ENCODE measurements around the gene MMP2.

Gene MMP2

GRCh38 chr16:55510185-55510805 lies 31.3 kb downstream of the MMP2 start:
- no peak for DNase-seq
- Mint-ChIP-seq H3K4me3 (no peak overlapping the region), H3K27me3 (peaks cover 41% of the 10 kb centered on the region), H3K9me3 (peaks cover 9 to 17% of the 10 kb centered on the region in 2 donors), H3K4me1 (peaks cover 15% of the 10 kb centered on the region), H3K27ac (no peak overlapping the region)
- no peak for ATAC-seq

- no peak for DNase-seq
- ATAC-seq = no peak
- Mint-ChIP-seq H3K4me3 (no peak overlapping the region), H3K27ac (no peak overlapping the region), H3K27me3 (peaks cover 29% of the 10 kb centered on the region), H3K4me1 (peaks cover 15% of the 10 kb centered on the region), H3K9me3 (peaks cover 9 to 17% of the 10 kb centered on the region in 2 donors)
These were observed 33.9 kb downstream of the MMP2 start for GRCh38 chr16:55512941-55513340.

DNA sequence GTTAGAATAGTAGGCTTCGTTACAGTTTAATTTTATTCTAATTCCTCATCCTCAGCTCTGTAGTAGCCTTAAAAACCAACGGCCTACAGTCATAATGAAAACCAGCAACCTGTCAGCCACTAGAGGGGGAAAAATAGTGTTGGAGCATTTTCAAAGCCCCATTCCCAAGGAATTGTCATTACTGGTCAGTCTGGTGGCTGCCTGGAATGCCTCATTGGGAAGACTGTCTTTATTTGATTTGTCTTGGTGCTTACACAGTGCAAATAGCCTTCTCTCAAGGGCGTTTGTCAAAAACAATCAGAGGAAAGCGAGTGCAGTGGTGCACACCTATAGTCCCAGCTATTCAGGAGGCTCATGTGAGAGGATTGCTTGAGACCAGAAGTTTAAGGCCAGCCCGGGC lies 34.6 kb downstream of the MMP2 start:
- Mint-ChIP-seq H3K4me1 (peaks cover 13% of the 10 kb centered on the region), H3K27me3 (peaks cover 23% of the 10 kb centered on the region), H3K4me3 (no peak overlapping the region), H3K27ac (no peak overlapping the region), H3K9me3 (peaks cover 9 to 17% of the 10 kb centered on the region in 2 donors)
- ATAC-seq (no peak), DNase-seq (no peak)

GRCh38 chr16:55515111-55515510 lies 36.1 kb downstream of the MMP2 start:
- no peak for DNase-seq
- peaks cover 9 to 17% of the 10 kb centered on the region in 2 donors for H3K9me3 Mint-ChIP-seq
- H3K4me1 Mint-ChIP-seq = no peaks in the 10 kb centered on the region
- H3K27me3 Mint-ChIP-seq = peaks cover 8% of the 10 kb centered on the region
- H3K27ac Mint-ChIP-seq = no peak overlapping the region
- no peak for ATAC-seq
- H3K4me3 Mint-ChIP-seq = no peak overlapping the region

DNA sequence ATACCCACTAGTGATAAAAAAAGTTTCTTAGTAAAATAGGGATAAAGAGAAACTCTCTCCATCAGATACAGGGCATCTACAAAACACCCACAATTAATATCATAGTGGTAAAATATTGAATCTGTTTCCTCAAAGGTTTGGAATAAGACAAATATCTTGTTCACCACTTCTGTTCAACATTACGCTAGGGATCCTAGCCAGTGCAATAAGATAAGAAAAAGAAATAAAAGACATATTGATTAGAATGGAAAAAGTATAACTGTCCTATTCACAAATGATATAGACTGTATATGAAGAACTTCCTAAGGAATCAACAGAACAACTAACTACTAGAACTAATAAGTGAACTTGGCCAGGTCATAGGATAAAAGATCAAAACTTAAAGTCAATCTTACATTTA lies 42.8 kb downstream of the MMP2 start:
- Mint-ChIP-seq H3K4me1 (no peaks in the 10 kb centered on the region), H3K27me3 (no peaks in the 10 kb centered on the region), H3K4me3 (no peak overlapping the region), H3K27ac (no peak overlapping the region), H3K9me3 (peaks cover 0 to 5% of the 10 kb centered on the region in 2 donors)
- ATAC-seq (no peak), DNase-seq (no peak)

DNA sequence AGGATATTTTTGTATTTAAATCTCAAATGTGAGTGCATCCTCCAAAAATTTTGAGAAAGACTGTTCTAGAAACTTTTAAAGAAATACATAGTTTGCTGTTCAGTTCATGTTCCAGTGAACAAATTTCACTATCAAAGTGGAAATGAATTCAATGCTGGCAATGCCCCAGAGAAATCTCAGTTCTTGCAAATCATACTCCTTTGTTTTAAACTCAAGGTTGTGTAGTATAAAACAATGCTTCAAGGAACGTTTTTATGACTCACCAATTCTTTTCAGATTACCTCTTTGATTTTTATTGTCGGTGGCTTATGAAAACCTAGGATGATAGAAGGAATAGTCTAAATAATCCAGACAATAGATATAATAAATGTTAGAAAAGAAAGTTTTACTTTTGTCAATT lies 47.4 kb downstream of the MMP2 start:
- H3K27ac Mint-ChIP-seq = no peak overlapping the region
- no peaks in the 10 kb centered on the region for H3K4me1 Mint-ChIP-seq
- H3K9me3 Mint-ChIP-seq = peaks cover 0 to 5% of the 10 kb centered on the region in 2 donors
- DNase-seq = no peak
- no peak for ATAC-seq
- no peaks in the 10 kb centered on the region for H3K27me3 Mint-ChIP-seq
- no peak overlapping the region for H3K4me3 Mint-ChIP-seq

DNA sequence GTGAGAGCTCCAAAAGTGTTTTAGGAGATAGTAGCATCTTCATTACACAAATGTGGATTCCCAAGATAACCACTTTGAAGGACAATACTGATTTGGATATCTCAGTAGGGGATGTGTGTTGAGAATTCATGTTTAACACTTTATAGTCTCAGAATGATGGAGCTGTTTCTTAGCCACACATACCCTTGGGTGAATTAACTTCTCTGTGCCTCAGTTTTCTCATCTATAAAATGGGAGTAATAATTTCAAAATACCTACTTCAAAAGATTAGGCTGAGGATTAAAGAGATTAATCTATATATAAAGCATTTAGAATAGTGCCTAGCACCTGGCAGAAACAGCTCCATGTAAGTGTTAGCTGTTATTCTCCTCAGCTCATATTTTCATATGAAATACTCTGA lies 48.9 kb downstream of the MMP2 start:
- no peaks in the 10 kb centered on the region for H3K27me3 Mint-ChIP-seq
- DNase-seq = no peak
- H3K27ac Mint-ChIP-seq = no peak overlapping the region
- H3K4me1 Mint-ChIP-seq = no peaks in the 10 kb centered on the region
- ATAC-seq = no peak
- no peak overlapping the region for H3K4me3 Mint-ChIP-seq
- no peaks in the 10 kb centered on the region for H3K9me3 Mint-ChIP-seq

- no peaks in the 10 kb centered on the region for H3K9me3 Mint-ChIP-seq
- ATAC-seq (no peak), DNase-seq (no peak)
- no peaks in the 10 kb centered on the region for H3K27me3 Mint-ChIP-seq
- no peaks in the 10 kb centered on the region for H3K4me1 Mint-ChIP-seq
- no peak overlapping the region for H3K4me3 Mint-ChIP-seq
- H3K27ac Mint-ChIP-seq = no peak overlapping the region
These were observed 50.0 kb downstream of the MMP2 start for GRCh38 chr16:55529018-55529417.

DNA sequence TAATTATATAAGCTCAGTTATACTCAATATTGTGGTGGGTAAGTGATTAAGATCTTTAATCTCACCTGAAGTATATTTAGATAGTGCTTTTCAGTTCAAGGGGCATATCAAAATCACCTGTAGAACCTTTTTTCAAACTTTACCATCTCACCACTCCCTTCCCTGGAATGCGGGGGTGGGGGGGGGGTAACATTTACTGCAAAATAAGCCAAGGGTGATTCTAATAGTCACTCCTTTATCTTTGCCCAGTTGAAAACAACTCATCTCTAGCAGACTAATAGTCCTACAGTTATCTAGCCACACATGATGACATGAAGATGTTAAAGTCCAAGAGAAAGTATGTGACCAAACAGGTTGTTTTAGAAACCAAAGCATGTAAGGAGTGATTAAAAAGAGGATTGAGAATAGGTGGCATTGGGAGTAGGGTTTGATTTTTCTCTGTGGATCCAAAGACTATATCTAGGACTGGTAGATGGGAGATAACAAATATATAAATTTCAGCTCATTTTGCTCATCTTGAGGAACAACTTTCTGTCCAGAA lies 51.4 kb downstream of the MMP2 start:
- no peak for DNase-seq
- no peak for ATAC-seq
- H3K4me3 Mint-ChIP-seq = no peak overlapping the region
- no peaks in the 10 kb centered on the region for H3K4me1 Mint-ChIP-seq
- H3K27me3 Mint-ChIP-seq = no peaks in the 10 kb centered on the region
- H3K27ac Mint-ChIP-seq = no peak overlapping the region
- H3K9me3 Mint-ChIP-seq = no peaks in the 10 kb centered on the region

GRCh38 chr16:55532227-55532626 lies 53.2 kb downstream of the MMP2 start:
- H3K27ac Mint-ChIP-seq = no peak overlapping the region

GRCh38 chr16:55534756-55535155 lies 55.8 kb downstream of the MMP2 start:
- DNase-seq (no peak), ATAC-seq (no peak)
- H3K27ac Mint-ChIP-seq = no peak overlapping the region

More at GRCh38 chr16:55532227-55532626, 53.2 kb downstream of the MMP2 start:
- Mint-ChIP-seq H3K4me3 (no peak overlapping the region), H3K9me3 (no peaks in the 10 kb centered on the region), H3K4me1 (no peaks in the 10 kb centered on the region), H3K27me3 (no peaks in the 10 kb centered on the region)
- no peak for DNase-seq
- ATAC-seq = no peak

DNA sequence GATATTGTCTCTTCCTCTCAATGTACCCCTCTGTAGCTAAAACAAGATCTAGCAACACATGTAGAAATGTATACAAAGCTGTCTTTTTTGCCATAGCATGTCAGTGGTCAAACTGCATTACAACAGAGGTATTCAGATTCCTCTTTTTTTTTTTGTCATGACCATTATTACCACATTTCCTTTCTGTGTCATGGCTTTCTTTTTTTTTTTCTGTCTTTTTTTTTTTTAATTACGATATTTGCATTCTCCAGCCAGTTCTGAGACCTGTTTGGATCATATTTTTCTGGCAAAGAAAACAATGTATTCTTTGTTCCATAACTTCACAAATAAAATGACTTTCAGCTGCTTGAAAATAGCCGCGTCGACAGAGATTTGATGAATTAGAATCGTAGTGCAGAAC lies 60.1 kb downstream of the MMP2 start:
- H3K27me3 Mint-ChIP-seq = no peaks in the 10 kb centered on the region
- no peaks in the 10 kb centered on the region for H3K9me3 Mint-ChIP-seq
- H3K4me3 Mint-ChIP-seq = no peak overlapping the region
- DNase-seq (no peak), ATAC-seq (no peak)
- no peak overlapping the region for H3K27ac Mint-ChIP-seq
- no peaks in the 10 kb centered on the region for H3K4me1 Mint-ChIP-seq

More at GRCh38 chr16:55534756-55535155, 55.8 kb downstream of the MMP2 start:
- H3K9me3 Mint-ChIP-seq = no peaks in the 10 kb centered on the region
- no peaks in the 10 kb centered on the region for H3K4me1 Mint-ChIP-seq
- H3K27me3 Mint-ChIP-seq = no peaks in the 10 kb centered on the region
- no peak overlapping the region for H3K4me3 Mint-ChIP-seq

DNA sequence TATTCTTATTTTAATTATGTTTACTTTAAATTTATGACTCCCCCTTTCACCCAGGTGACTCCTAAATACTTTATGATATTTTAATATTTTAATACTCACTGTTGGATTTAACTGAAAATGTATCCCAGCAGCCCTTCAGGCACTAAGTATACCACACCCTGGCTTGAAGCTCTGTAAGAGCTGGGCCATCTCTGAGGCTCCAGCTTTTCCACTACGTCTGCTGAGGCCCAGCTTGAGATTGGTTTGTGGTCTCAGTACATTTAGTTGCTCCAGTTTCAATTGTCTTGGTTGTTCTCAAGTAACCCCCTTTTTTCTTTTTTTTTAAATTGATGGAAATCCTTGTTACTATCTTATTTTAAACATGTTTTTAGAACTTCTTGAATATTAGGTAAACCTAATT lies 60.5 kb downstream of the MMP2 start:
- H3K4me1 Mint-ChIP-seq = no peaks in the 10 kb centered on the region
- H3K9me3 Mint-ChIP-seq = no peaks in the 10 kb centered on the region
- H3K27me3 Mint-ChIP-seq = no peaks in the 10 kb centered on the region
- DNase-seq (no peak), ATAC-seq (no peak)
- no peak overlapping the region for H3K27ac Mint-ChIP-seq
- no peak overlapping the region for H3K4me3 Mint-ChIP-seq

- Mint-ChIP-seq H3K27ac (no peak overlapping the region), H3K27me3 (no peaks in the 10 kb centered on the region), H3K9me3 (no peaks in the 10 kb centered on the region), H3K4me3 (no peak overlapping the region), H3K4me1 (no peaks in the 10 kb centered on the region)
- DNase-seq (no peak), ATAC-seq (no peak)
These were observed 61.2 kb downstream of the MMP2 start for GRCh38 chr16:55540221-55540620.

- H3K27ac Mint-ChIP-seq = no peak overlapping the region
- no peak overlapping the region for H3K4me3 Mint-ChIP-seq
- H3K27me3 Mint-ChIP-seq = no peaks in the 10 kb centered on the region
- no peak for DNase-seq
- peak; percentile 33 for ATAC-seq
- H3K9me3 Mint-ChIP-seq = no peaks in the 10 kb centered on the region
- no peaks in the 10 kb centered on the region for H3K4me1 Mint-ChIP-seq
These were observed 63.6 kb downstream of the MMP2 start for GRCh38 chr16:55542459-55543082.

- DNase-seq (no peak), ATAC-seq (no peak)
- no peaks in the 10 kb centered on the region for H3K9me3 Mint-ChIP-seq
- no peak overlapping the region for H3K27ac Mint-ChIP-seq
- no peaks in the 10 kb centered on the region for H3K27me3 Mint-ChIP-seq
- H3K4me3 Mint-ChIP-seq = no peak overlapping the region
- H3K4me1 Mint-ChIP-seq = no peaks in the 10 kb centered on the region
These were observed 64.5 kb downstream of the MMP2 start for GRCh38 chr16:55543472-55543871.

DNA sequence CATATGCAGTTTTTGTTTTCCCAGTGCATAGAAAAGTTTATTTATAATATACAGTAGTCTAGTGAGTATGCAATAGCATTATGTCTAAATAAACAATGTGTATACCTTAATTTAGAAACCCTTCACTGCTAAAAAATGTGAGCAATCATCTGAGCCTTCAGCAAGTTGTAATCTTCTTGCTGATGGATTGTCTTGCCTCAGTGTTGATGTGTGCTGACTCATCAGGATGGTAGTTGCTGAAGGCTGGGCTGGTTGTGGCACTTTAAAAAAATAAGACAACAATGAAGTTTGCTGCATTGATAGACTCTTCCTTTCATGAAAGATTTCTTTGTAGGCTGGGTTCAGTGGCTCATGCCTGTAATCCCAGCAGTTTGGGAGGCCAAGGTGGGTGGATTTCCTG lies 73.6 kb downstream of the MMP2 start:
- Mint-ChIP-seq H3K27me3 (no peaks in the 10 kb centered on the region), H3K27ac (no peak overlapping the region), H3K9me3 (no peaks in the 10 kb centered on the region), H3K4me3 (no peak overlapping the region), H3K4me1 (no peaks in the 10 kb centered on the region)
- DNase-seq (no peak), ATAC-seq (no peak)
